ENCODE results near the gene LMF2.

DNA sequence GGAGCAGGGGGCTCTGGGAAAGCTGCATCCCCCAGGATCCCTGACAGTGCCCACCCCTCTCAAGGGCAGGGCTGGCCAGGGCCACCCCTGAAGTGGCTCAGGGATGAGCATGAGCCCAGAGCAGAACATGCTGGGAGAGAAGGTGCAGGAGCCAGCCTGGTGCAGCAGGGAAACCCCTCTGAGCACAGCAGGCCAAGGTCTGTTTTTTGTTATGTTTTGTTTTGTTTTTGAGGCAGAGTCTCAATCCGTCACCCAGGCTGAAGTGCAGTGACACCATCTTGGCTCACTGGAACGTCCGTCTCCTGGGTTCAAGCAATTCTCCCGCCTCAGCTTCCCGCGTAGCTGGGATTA lies 31.9 kb downstream of the LMF2 start:
- TF ChIP-seq, protein P1, sequence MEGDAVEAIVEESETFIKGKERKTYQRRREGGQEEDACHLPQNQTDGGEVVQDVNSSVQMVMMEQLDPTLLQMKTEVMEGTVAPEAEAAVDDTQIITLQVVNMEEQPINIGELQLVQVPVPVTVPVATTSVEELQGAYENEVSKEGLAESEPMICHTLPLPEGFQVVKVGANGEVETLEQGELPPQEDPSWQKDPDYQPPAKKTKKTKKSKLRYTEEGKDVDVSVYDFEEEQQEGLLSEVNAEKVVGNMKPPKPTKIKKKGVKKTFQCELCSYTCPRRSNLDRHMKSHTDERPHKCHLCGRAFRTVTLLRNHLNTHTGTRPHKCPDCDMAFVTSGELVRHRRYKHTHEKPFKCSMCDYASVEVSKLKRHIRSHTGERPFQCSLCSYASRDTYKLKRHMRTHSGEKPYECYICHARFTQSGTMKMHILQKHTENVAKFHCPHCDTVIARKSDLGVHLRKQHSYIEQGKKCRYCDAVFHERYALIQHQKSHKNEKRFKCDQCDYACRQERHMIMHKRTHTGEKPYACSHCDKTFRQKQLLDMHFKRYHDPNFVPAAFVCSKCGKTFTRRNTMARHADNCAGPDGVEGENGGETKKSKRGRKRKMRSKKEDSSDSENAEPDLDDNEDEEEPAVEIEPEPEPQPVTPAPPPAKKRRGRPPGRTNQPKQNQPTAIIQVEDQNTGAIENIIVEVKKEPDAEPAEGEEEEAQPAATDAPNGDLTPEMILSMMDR (IDR thresholded peaks at IDR 0.05): no peak
- TF ChIP-seq POLR2AphosphoS5 (IDR thresholded peaks at IDR 0.05; ENCODE audit: insufficient read depth in 1 of 2, low read depth in 1 of 2): no peak
